ENCODE measurements around the gene SSBP3. TPM values are rescaled to one million over a fixed set of nuclear protein-coding genes. Genes with fewer than 3 reads are reported as not detected.

The SSBP3 gene
- total RNA-seq, 1 donor from 2014 or later, result 29.7 TPM

DNA sequence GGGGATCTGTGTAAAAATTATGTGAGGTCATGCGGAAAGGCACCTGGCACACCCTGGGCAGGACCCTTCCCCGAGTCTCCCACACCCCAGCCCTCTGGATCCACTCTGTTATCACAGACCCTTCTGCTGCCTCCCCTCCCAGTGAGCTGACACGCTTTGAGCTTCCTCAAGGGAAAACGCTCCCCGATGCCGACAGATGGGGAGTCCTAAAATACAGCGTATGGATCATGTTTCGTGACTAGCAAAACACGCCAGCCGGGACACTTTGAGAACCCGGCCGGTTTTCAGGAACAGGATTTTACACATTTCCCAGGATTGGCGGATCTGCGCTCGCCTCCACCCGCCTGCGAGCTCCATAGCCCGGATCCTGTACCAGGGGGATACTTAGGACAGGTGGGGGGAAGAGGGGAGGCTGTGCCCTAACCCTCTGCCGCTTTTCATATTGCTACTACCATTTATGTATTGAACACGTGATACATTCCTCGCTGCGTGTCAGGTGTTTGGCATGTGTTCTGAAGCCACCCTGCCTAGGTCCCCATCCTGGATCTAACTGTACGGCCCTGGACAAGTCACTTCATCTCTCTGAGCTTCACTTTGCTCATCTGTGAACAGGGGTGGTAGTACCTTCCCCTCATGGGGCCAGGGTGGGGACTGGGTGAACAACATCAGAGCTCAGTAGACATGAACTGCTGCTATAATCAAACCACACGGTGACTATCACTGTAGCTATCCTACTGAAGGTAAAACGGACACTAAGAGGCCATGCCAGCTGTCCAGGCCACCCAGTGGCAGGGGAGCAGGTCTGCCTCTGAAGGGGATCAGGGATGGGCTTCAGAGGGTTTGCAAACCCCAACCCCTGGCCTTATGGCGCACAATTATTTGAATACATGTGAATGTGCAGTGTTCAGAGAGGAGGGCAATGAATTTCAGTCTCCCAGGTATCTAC is 63.2 kb downstream of the SSBP3 start:
- CTCF ChIA-PET, result no interaction called here
- POLR2A ChIA-PET, result no interaction called here
- no peak overlapping the region for H3K27ac Mint-ChIP-seq

DNA sequence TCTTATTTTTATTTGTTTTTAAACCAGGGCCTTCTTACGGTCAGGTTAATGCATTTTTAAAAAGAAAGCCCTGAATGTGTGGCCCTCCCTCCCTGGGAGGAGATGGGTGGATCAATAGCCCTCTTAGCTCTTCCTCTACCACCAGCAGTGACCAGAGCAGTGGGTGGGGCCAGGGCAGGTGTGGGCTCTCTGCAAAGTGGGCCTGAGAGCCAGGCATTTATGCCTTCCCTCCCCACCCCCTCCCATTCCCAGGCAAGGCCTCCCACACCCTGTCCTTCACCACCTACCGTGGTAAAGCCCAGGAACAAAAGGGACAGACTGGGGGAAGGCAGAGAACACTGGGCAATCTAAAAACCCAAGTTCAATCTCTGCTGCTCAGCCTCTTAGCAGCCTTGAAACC is 63.9 kb downstream of the SSBP3 start:
- ATAC-seq (ENCODE audit: low read depth) (no peak), DNase-seq (no peak)
- intact Hi-C loops (cut with micrococcal nuclease), result no loop called here
- H3K27ac Mint-ChIP-seq, result no peak overlapping the region
- H3K36me3 Mint-ChIP-seq (ENCODE audit: low read depth), result no peaks in the 10 kb centered on the region
- CTCF ChIA-PET, result no interaction called here
- peaks cover 5% of the 10 kb centered on the region for H3K4me1 Mint-ChIP-seq
- H3K9me3 Mint-ChIP-seq, result no peaks in the 10 kb centered on the region
- POLR2A ChIA-PET, result no interaction called here
- H3K27me3 Mint-ChIP-seq, result no peaks in the 10 kb centered on the region
- no peak for TF ChIP-seq CTCF (IDR thresholded peaks at IDR 0.05)
- H3K4me3 Mint-ChIP-seq, result no peak overlapping the region

More for the DNA sequence above, 63.2 kb downstream of the SSBP3 start:
- no peak for TF ChIP-seq CTCF (IDR thresholded peaks at IDR 0.05)
- no peaks in the 10 kb centered on the region for H3K27me3 Mint-ChIP-seq
- intact Hi-C loops (cut with micrococcal nuclease), result no loop called here
- ATAC-seq (ENCODE audit: low read depth) (no peak), DNase-seq (no peak)
- no peak overlapping the region for H3K4me3 Mint-ChIP-seq
- H3K36me3 Mint-ChIP-seq (ENCODE audit: low read depth), result no peaks in the 10 kb centered on the region
- H3K9me3 Mint-ChIP-seq, result no peaks in the 10 kb centered on the region
- H3K4me1 Mint-ChIP-seq, result peaks cover 4% of the 10 kb centered on the region

- POLR2A ChIA-PET, result no interaction called here
- H3K27ac Mint-ChIP-seq, result no peak overlapping the region
- no peak for ATAC-seq (ENCODE audit: low read depth)
- H3K4me3 Mint-ChIP-seq, result no peak overlapping the region
- no peak for TF ChIP-seq CTCF (IDR thresholded peaks at IDR 0.05)
- peaks cover 5% of the 10 kb centered on the region for H3K4me1 Mint-ChIP-seq
- CTCF ChIA-PET, result no interaction called here
- H3K36me3 Mint-ChIP-seq (ENCODE audit: low read depth), result no peaks in the 10 kb centered on the region
- H3K27me3 Mint-ChIP-seq, result no peaks in the 10 kb centered on the region
- DNase-seq, result no peak
- intact Hi-C loops (cut with micrococcal nuclease), result no loop called here
- H3K9me3 Mint-ChIP-seq, result no peaks in the 10 kb centered on the region
These were observed 64.4 kb downstream of the SSBP3 start for GRCh38 chr1:54341763-54342162.

DNA sequence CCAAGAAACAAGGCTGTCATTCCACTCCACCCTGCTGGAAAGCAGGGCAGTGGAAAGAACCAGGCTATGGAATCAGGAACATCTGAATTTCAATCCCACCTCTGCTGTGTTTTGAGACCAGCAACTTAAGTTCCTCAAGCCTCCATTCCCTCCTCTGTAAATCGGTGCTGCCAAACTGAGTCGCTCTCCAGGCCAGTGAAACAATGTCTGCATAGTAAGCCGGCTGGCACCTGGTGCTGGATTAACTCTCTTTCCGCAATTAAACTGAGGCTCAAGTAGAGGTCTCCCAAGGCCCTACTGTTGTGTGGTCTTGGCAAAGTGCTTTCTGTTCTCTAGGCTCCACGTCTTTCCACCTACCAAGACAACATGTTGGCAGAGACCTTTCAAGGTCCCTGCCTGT is 65.3 kb downstream of the SSBP3 start:
- ATAC-seq (ENCODE audit: low read depth) (no peak), DNase-seq (no peak)
- Mint-ChIP-seq H3K27ac (no peak overlapping the region), H3K36me3 (ENCODE audit: low read depth) (no peaks in the 10 kb centered on the region), H3K27me3 (no peaks in the 10 kb centered on the region), H3K9me3 (no peaks in the 10 kb centered on the region), H3K4me3 (no peak overlapping the region), H3K4me1 (peaks cover 5% of the 10 kb centered on the region)
- intact Hi-C loops (cut with micrococcal nuclease), result no loop called here
- TF ChIP-seq CTCF (IDR thresholded peaks at IDR 0.05), result no peak
- POLR2A ChIA-PET, result no interaction called here
- CTCF ChIA-PET, result no interaction called here

DNA sequence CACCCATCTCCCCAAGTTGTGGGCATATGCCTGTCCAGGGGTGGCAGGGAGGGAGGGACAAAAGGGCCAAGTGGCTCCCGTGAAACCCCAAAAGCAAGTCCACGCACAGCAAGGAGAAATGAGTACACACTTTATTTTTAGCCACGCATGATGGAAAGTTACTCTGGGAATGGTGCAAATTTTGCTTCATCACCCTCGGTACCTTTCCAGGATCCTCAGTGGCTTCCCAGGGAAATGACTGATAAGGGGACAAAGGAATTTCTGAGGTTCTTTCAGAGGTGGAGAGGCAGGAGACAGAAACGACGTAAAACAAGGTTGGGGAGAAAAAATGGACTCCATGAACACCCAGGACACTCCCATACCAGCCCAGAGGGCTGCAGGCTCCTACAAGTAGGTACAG is 65.8 kb downstream of the SSBP3 start:
- Mint-ChIP-seq H3K27me3 (no peaks in the 10 kb centered on the region), H3K4me3 (no peak overlapping the region), H3K27ac (no peak overlapping the region), H3K36me3 (ENCODE audit: low read depth) (no peaks in the 10 kb centered on the region), H3K9me3 (no peaks in the 10 kb centered on the region), H3K4me1 (peaks cover 5% of the 10 kb centered on the region)
- CTCF ChIA-PET, result no interaction called here
- no peak for TF ChIP-seq CTCF (IDR thresholded peaks at IDR 0.05)
- DNase-seq (no peak), ATAC-seq (ENCODE audit: low read depth) (no peak)
- POLR2A ChIA-PET, result no interaction called here
- intact Hi-C loops (cut with micrococcal nuclease), result no loop called here

Measured in activated B cell treated with CpG ODN at 0.5 μM for 24 hours (primary cell).